ENCODE data around the gene GALNT18.

GALNT18 gene

DNA sequence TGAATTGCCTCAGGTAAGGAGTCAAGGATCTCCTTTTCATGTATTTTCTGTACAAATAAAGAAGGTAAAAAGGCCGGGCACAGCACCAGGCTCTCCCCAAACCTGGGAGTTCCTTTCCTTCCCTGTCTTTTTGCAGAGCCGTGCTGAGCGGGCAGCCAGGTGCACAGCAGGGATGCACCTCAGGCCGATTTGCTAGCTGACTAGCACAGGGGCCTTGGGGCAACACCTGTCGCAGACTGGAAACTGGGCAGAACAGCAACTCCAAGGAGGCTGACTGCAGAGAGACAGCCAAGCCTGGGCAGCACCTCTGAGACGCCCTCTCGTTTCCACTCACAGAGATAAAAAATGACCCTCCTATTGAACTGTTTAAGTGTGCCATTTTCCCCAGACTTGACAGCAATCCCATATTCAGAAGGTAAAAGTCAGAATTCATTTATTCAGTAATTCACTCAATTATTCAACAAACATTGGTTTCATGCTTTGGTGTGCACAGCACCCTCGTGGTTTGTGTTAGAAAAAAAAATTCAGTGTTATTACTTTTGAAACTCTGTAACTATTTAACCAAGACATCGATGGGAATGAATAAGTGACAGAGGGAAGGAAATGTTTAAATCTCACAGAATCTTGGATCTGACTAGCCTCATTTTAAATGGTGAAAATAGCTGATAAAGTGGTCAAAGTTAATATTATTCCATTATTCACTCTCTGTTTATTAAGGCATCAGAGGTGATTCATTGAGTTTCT lies 120.9 kb downstream of the GALNT18 start:
- DNase-seq (ENCODE audit: extremely low read depth, low read depth): no peak
- TF ChIP-seq, protein P1, sequence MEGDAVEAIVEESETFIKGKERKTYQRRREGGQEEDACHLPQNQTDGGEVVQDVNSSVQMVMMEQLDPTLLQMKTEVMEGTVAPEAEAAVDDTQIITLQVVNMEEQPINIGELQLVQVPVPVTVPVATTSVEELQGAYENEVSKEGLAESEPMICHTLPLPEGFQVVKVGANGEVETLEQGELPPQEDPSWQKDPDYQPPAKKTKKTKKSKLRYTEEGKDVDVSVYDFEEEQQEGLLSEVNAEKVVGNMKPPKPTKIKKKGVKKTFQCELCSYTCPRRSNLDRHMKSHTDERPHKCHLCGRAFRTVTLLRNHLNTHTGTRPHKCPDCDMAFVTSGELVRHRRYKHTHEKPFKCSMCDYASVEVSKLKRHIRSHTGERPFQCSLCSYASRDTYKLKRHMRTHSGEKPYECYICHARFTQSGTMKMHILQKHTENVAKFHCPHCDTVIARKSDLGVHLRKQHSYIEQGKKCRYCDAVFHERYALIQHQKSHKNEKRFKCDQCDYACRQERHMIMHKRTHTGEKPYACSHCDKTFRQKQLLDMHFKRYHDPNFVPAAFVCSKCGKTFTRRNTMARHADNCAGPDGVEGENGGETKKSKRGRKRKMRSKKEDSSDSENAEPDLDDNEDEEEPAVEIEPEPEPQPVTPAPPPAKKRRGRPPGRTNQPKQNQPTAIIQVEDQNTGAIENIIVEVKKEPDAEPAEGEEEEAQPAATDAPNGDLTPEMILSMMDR (IDR thresholded peaks at IDR 0.05; ENCODE audit: low read depth, low read length): no peak

DNA sequence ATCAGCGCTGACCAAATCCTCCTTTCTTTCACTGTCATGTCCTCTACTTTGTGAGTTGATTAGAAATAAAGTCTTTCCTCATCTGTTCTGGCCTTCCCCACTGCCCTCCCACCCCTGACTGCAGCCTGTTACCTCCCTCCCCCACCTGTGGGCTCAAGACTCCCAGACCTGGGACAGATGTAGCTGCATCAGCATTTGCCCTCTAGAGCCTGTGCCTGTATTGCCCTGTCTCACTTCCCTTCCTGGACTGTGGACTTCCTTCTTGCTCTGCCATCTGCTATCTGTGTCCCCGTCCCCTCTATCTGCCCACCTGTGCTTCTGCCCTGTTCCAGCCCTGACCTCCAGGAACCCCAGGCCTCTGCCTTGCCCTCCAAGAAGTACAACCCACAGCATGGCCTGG lies 122.5 kb downstream of the GALNT18 start:
- no peak for DNase-seq (ENCODE audit: extremely low read depth, low read depth)
- TF ChIP-seq, protein P1 (IDR thresholded peaks at IDR 0.05; ENCODE audit: low read depth, low read length): no peak

DNA sequence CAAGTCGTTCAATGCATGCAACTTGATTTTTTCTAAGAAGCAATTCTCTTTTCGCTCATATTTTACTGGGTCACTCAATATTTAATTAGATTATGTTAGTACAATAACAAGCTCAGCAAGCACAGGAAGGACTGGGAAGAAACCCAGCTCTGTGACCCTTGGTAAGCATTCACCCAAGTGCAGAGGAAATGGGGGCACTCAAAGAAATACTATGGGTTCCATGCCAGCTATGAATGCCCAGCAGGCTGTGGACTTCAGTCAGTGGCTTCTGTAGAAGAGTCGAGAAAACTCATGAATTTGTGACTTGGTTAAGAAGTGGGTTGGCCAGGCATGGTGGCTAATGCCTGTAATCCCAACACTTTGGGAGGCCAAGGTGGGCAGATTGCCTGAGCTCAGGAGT lies 123.6 kb downstream of the GALNT18 start:
- no peak for DNase-seq (ENCODE audit: extremely low read depth, low read depth)
- TF ChIP-seq, protein P1 (IDR thresholded peaks at IDR 0.05; ENCODE audit: low read depth, low read length): no peak

DNA sequence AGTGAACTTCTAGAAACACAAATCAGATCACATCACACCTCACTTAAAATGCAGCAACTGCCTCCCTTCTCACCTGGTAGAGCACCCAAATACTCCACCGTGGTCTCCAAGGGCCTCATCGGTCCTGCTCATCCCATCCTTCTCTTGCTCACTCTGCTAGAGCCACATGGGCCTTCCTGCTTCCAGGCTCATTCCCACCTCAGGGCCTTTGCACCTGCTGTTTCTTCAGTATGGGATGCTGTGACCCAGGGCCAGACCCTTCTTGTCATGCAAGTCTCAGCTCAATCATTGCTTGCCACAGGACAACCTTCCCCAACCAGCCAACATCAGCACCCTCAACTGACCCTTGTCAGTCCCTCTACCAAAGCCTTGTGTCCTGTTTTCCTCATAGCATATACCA lies 124.9 kb downstream of the GALNT18 start:
- no peak for DNase-seq (ENCODE audit: extremely low read depth, low read depth)
- TF ChIP-seq, protein P1 (IDR thresholded peaks at IDR 0.05; ENCODE audit: low read depth, low read length): no peak

DNA sequence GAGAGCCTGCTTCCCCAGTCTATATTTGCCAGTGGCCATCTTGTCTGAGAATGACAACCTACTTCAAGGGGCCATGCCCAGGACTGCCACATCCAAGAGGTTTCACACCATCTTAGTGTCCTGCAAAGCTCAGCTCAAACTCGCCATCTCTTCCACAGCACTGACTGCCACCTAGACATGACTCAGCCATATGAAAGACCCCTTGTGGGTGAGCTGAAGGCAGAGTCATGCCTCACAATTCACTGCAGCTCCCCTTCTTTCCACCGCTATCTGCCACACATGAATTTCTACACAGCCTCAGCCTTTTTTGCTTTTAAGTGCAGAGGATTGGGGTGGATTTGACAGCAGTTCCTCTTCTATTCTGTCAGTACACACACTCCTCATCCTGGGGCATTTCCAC lies 127.5 kb downstream of the GALNT18 start:
- TF ChIP-seq, protein P1 (IDR thresholded peaks at IDR 0.05; ENCODE audit: low read depth, low read length): no peak
- DNase-seq (ENCODE audit: extremely low read depth, low read depth): no peak

DNA sequence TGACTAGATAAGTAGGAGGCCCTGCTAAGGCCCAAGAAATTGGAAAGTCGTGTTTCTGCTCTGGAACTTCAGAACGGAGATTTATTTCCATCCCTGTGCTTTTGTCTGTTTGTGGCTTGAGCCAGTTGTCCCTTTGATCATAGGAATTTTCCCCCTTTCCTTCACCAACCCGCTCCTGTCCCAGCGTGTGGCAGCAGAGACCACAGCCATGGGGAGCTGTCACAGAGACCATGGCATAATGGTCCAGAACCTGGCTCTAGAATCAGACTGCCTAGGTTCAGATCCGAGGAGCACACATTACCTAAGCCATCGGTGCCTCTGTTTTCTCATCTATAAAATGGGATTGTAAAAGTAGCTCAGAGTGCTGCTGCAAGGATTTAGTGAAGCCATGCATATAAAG lies 128.1 kb downstream of the GALNT18 start:
- no peak for DNase-seq (ENCODE audit: extremely low read depth, low read depth)
- TF ChIP-seq, protein P1 (IDR thresholded peaks at IDR 0.05; ENCODE audit: low read depth, low read length): no peak

DNA sequence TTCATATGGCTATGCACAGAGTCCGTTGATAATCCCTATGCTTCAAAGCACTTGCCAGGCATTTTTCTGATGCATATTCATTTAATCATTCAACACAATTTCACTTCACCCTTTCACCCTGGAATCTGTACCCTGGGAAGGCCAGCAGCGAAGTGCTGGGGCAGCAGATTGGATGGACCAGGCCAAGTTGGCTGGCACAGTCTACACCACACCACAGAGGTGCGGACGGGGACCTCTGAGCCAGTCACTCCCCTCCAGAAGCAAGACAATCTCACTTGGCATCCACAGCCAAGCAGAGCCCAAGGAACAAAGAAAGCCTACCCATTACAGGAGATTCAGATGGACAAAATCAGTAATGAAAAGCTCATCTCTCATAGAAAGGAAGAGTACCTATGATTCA lies 130.2 kb downstream of the GALNT18 start:
- DNase-seq (ENCODE audit: extremely low read depth, low read depth): no peak
- TF ChIP-seq, protein P1 (IDR thresholded peaks at IDR 0.05; ENCODE audit: low read depth, low read length): no peak

Data from AG09319 (cell line).